ENCODE measurements around the gene LINS1.

- TF ChIP-seq FOSL2 (IDR thresholded peaks at IDR 0.05), result no peak
- no peak for TF ChIP-seq FOSL2 (CRISPR knock-in tag; IDR thresholded peaks at IDR 0.05)
- TF ChIP-seq CTCF (IDR thresholded peaks at IDR 0.05), result no peak
- no peak; the same call in 1 of the 2 replicates for TF ChIP-seq MYC (IDR thresholded peaks at IDR 0.05; ENCODE audit: borderline replicate concordance, low read length)
- TF ChIP-seq POLR2A (IDR thresholded peaks at IDR 0.05; ENCODE audit: low read length), result peak; percentile 68
- TF ChIP-seq MAX (IDR thresholded peaks at IDR 0.05), result peak; percentile 66
- no peak for TF ChIP-seq SREBF2 (IDR thresholded peaks at IDR 0.05)
- no peak for TF ChIP-seq RAD21 (conservative IDR thresholded peaks at IDR 0.05 in 1 of 2, IDR thresholded peaks at IDR 0.05 in 1 of 2)
- TF ChIP-seq NR3C1 (IDR thresholded peaks at IDR 0.05), result no peak
- no peak for TF ChIP-seq CEBPB (IDR thresholded peaks at IDR 0.05)
- no peak for TF ChIP-seq KDM1A (IDR thresholded peaks at IDR 0.05; ENCODE audit: low read depth)
Observed at GRCh38 chr15:100602064-100602822, at the start of gene LINS1, which contains the start of gene ASB7.
